GM18907 (cell line): Measurements from ENCODE around the gene SKIL.

Experiments used
- ATAC-seq: cut with Tn5 transposase; IDR thresholded peaks from one replicate; pipeline ENCODE4 v1.9.1; 2021; ENCODE audit warnings: mild to moderate bottlenecking, moderate library complexity; ENCODE audit not compliant: unreplicated experiment

The SKIL gene

GRCh38 chr3:170431054-170431453, 73.5 kb downstream of the SKIL start:
- no peak for ATAC-seq

GRCh38 chr3:170432416-170432815, 74.9 kb downstream of the SKIL start:
- ATAC-seq: no peak

GRCh38 chr3:170436697-170437096, 79.2 kb downstream of the SKIL start:
- ATAC-seq: no peak

- ATAC-seq: no peak
These were observed 79.7 kb downstream of the SKIL start for GRCh38 chr3:170437176-170437575.

- no peak for ATAC-seq
These were observed 80.3 kb downstream of the SKIL start for GRCh38 chr3:170437696-170438407.

- no peak for ATAC-seq
These were observed 81.3 kb downstream of the SKIL start for GRCh38 chr3:170438836-170439235.

- ATAC-seq: no peak
These were observed 82.8 kb downstream of the SKIL start for GRCh38 chr3:170440344-170440743.

- no peak for ATAC-seq
These were observed 83.9 kb downstream of the SKIL start for GRCh38 chr3:170441412-170441811.

- no peak for ATAC-seq
These were observed 85.4 kb downstream of the SKIL start for GRCh38 chr3:170442947-170443346.

- ATAC-seq: no peak
These were observed 85.9 kb downstream of the SKIL start for GRCh38 chr3:170443457-170443856.
